Natural killer cell (primary cell): ENCODE results near the gene FBH1. TPM values are rescaled to one million over a fixed set of nuclear protein-coding genes. Genes with fewer than 3 reads are reported as not detected.

ENCODE experiments used
- ATAC-seq, 3 donors: fragments of 150-1000 bp in 2 of 3; fragments of 200-7000 bp in 1 of 3; cut with Tn5 transposase; 1 replicate in 1 of 3; 2 replicates in 2 of 3; pipeline ENCODE4 v1.10.0; 2021; ENCODE audit warnings: mild to moderate bottlenecking in 2 of 3, moderate library complexity in 2 of 3
- DNase-seq, 2 donors: peaks; one replicate each; pipeline versions ENCODE4 v3.0.0 to v3.0.0-alpha.2; 2013 to 2021; ENCODE audit warnings: mixed read lengths in 1 of 2
- H3K27ac ChIP-seq: one replicate; pipeline ENCODE4 v1.5.1; 2013; ENCODE audit warnings: mild to moderate bottlenecking, low read length
- H3K27me3 ChIP-seq: one replicate; pipeline ENCODE4 v1.6.1; 2013; ENCODE audit warnings: low read length; ENCODE audit not compliant: control insufficient read depth, insufficient read depth
- H3K36me3 ChIP-seq: one replicate; pipeline ENCODE4 v1.6.1; 2013; ENCODE audit warnings: low read length; ENCODE audit not compliant: control insufficient read depth, insufficient read depth
- H3K4me1 ChIP-seq: one replicate; pipeline ENCODE4 v1.6.1; 2013; ENCODE audit warnings: low read length; ENCODE audit not compliant: control insufficient read depth, insufficient read depth
- H3K4me3 ChIP-seq: one replicate; pipeline ENCODE4 v1.5.1; 2013; ENCODE audit warnings: low read length
- H3K9me3 ChIP-seq: one replicate; pipeline ENCODE4 v1.6.1; 2013; ENCODE audit warnings: low read length; ENCODE audit not compliant: control insufficient read depth, insufficient read depth
- H3K27ac Mint-ChIP-seq, 2 donors: one replicate each; pipeline ENCODE4 v1.8.0; 2022; ENCODE audit warnings: mild to moderate bottlenecking in 2 of 2, mixed read lengths in 2 of 2, moderate library complexity in 1 of 2
- H3K27me3 Mint-ChIP-seq, 2 donors: one replicate each; pipeline ENCODE4 v1.8.0; 2022; ENCODE audit warnings: low read depth in 2 of 2, mixed read lengths in 2 of 2
- H3K36me3 Mint-ChIP-seq: one replicate; pipeline ENCODE4 v1.8.0; 2022; ENCODE audit warnings: mixed read lengths
- H3K4me1 Mint-ChIP-seq, 2 donors: one replicate each; pipeline ENCODE4 v1.8.0; 2022; ENCODE audit warnings: mixed read lengths in 2 of 2
- H3K4me3 Mint-ChIP-seq: one replicate; pipeline ENCODE4 v1.8.0; 2022; ENCODE audit warnings: mild to moderate bottlenecking, moderate library complexity, mixed read lengths
- H3K9me3 Mint-ChIP-seq, 2 donors: one replicate each; pipeline ENCODE4 v1.8.0; 2022; ENCODE audit warnings: mixed read lengths in 2 of 2
- WGBS: methylation state at CpG from one replicate; pipeline ENCODE4 v1.1.7; 2013; ENCODE audit warnings: missing lambda C conversion rate; ENCODE audit not compliant: insufficient coverage; 5-methylcytosine and 5-hydroxymethylcytosine counted together
- intact Hi-C: fragments of 100-400 bp; cut with micrococcal nuclease; formaldehyde crosslinking; loops from one replicate; pipeline ENCODE4 v1.14.2; 2022
- total RNA-seq, 4 donors: library from RNA; stranded (reverse); fragments of 120-200 nt in 1 of 4; gene quantifications; one replicate each; pipeline versions ENCODE4 v1.2.3 to v1.2.4, GENCODE V29; 2013 to 2022
- TF ChIP-seq, protein P1 (sequence below): fragments of 200-600 bp; IDR thresholded peaks from one replicate; pipeline ENCODE4 v1.8.0; 2022; ENCODE audit warnings: antibody characterized with exemption

FBH1 gene
- total RNA-seq, 3 donors from 2014 or later (not counting 1 experiment from before 2014, with no cell fraction given): 49.3 to 64.9 (median 62.7) TPM

DNA sequence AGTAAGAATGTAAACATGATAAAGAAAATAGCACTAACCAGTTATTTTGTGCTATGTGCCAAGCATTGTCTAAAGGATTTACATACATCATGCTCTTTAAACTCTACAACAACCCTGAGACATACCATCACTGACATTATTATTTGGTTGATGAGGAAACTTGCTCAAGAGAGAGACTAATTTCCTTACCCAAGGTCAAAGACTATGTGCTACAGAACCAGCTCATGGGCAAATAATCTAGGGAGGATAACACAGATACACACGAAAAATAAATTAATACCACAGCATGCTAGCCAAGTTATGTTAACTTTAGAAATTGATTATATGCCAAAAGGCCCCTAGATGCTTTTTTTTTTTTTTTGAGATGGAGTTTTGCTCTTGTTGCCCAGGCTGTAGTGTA, 3.0 kb upstream of the FBH1 start:
- peaks cover 11% of the 10 kb centered on the region for H3K36me3 Mint-ChIP-seq
- H3K4me3 ChIP-seq: no peak overlapping the region
- ATAC-seq (no peak), DNase-seq (no peak)
- no peaks in the 10 kb centered on the region for H3K27me3 Mint-ChIP-seq
- no peak overlapping the region for H3K4me3 Mint-ChIP-seq
- intact Hi-C loops: no loop called here
- H3K36me3 ChIP-seq: peaks cover 17% of the 10 kb centered on the region
- H3K4me1 ChIP-seq: peaks cover 25% of the 10 kb centered on the region
- WGBS: no CpG with 5 or more reads among the region's 1 CpG
- no peak overlapping the region for H3K27ac Mint-ChIP-seq
- H3K27ac ChIP-seq: no peak overlapping the region
- no peaks in the 10 kb centered on the region for H3K27me3 ChIP-seq
- no peaks in the 10 kb centered on the region for H3K9me3 Mint-ChIP-seq
- peaks cover 20 to 33% of the 10 kb centered on the region in 2 donors for H3K4me1 Mint-ChIP-seq
- H3K9me3 ChIP-seq: no peaks in the 10 kb centered on the region
- TF ChIP-seq, protein P1, sequence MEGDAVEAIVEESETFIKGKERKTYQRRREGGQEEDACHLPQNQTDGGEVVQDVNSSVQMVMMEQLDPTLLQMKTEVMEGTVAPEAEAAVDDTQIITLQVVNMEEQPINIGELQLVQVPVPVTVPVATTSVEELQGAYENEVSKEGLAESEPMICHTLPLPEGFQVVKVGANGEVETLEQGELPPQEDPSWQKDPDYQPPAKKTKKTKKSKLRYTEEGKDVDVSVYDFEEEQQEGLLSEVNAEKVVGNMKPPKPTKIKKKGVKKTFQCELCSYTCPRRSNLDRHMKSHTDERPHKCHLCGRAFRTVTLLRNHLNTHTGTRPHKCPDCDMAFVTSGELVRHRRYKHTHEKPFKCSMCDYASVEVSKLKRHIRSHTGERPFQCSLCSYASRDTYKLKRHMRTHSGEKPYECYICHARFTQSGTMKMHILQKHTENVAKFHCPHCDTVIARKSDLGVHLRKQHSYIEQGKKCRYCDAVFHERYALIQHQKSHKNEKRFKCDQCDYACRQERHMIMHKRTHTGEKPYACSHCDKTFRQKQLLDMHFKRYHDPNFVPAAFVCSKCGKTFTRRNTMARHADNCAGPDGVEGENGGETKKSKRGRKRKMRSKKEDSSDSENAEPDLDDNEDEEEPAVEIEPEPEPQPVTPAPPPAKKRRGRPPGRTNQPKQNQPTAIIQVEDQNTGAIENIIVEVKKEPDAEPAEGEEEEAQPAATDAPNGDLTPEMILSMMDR: no peak

DNA sequence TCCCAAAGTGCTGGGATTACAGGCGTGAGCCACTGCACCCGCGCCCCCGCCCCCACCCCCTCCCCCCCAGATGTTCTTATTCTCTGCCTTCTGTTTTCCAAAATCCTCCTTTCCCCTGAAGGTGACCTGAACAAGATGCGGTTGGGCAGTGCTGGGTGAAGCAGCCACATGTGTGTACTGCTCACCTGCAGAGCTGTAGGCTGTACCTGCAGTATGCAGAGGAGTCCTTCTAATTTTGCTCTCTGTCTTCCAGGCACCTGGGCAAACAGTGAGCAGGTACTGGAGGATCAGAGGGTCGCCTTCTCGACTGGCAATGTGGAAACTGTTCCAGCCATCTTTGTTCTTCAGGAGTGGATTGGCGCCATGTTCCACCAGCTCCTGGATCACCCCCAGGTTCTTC, 2.4 kb upstream of the FBH1 start:
- H3K27me3 ChIP-seq: no peaks in the 10 kb centered on the region

DNA sequence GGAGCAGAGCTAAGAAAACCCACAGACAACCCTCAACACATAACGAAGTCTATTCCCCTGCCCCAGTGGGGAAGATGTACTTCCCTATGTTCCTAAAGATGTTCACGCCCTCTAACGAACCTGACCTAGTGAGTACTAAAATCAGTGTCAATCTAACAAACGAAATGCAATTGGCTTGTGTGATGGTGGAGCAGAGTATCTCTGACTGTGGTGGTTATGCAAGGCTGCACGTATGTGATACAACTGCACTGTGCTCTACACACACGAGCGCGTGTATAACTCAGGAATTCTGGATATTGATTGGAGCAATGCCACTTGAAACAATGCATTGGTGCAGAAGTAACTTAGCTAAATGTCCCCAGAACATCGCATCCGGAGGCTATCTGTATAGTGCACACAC, 1.7 kb upstream of the FBH1 start:
- peak overlapping the region; percentile 73 to 92 for H3K27ac Mint-ChIP-seq
- TF ChIP-seq, protein P1: no peak
- peaks cover 29 to 42% of the 10 kb centered on the region in 2 donors for H3K4me1 Mint-ChIP-seq
- H3K4me3 Mint-ChIP-seq: peak overlapping the region; percentile 89
- Histone ChIP-seq H3K4me1 (peaks cover 25% of the 10 kb centered on the region), H3K36me3 (peaks cover 7% of the 10 kb centered on the region), H3K27me3 (no peaks in the 10 kb centered on the region), H3K4me3 (peak overlapping the region; percentile 22), H3K9me3 (no peaks in the 10 kb centered on the region), H3K27ac (no peak overlapping the region)
- H3K9me3 Mint-ChIP-seq: no peaks in the 10 kb centered on the region
- peaks cover 5% of the 10 kb centered on the region for H3K36me3 Mint-ChIP-seq
- ATAC-seq: no peak
- 48% methylated on average over 10 of the region's 10 CpGs for WGBS
- peak in 1 of 2 donors; percentile 15 for DNase-seq
- intact Hi-C loops: no loop called here
- H3K27me3 Mint-ChIP-seq: no peaks in the 10 kb centered on the region

More for the DNA sequence above, 2.4 kb upstream of the FBH1 start:
- Mint-ChIP-seq H3K27ac (no peak overlapping the region), H3K36me3 (peaks cover 10% of the 10 kb centered on the region), H3K27me3 (no peaks in the 10 kb centered on the region), H3K4me3 (peak overlapping the region; percentile 89), H3K9me3 (no peaks in the 10 kb centered on the region), H3K4me1 (peaks cover 26 to 39% of the 10 kb centered on the region in 2 donors)
- no peaks in the 10 kb centered on the region for H3K9me3 ChIP-seq
- ATAC-seq (no peak), DNase-seq (no peak)
- TF ChIP-seq, protein P1: no peak
- intact Hi-C loops: no loop called here
- peaks cover 13% of the 10 kb centered on the region for H3K36me3 ChIP-seq
- 95% methylated on average over 7 of the region's 8 CpGs for WGBS
- peaks cover 25% of the 10 kb centered on the region for H3K4me1 ChIP-seq
- H3K27ac ChIP-seq: no peak overlapping the region
- H3K4me3 ChIP-seq: no peak overlapping the region
